HepG2 (cell line): ENCODE data around the gene PDS5B. TPM values are rescaled to one million over a fixed set of nuclear protein-coding genes. Genes with fewer than 3 reads are reported as not detected.

ENCODE experiments used
- ATAC-seq: fragments of 200-7000 bp; cut with Tn5 transposase; 3 replicates; pipeline ENCODE4 v1.9.1; 2020; ENCODE audit warnings: mild to moderate bottlenecking, moderate library complexity
- Bru-seq: library from RNA; stranded (reverse); fragments of 400-500 nt; gene quantifications from one replicate; lab custom pipeline; 2021; lab: Mats Ljungman, UMichigan
- BruChase-seq, 2 experiments: library from RNA; stranded (reverse); fragments of 400-500 nt; gene quantifications; one replicate each; lab custom pipeline; 2021; lab: Mats Ljungman, UMichigan
- BruUV-seq: library from RNA; stranded (reverse); fragments of 400-500 nt; replicated peaks from 2 replicates; lab custom pipeline; 2021; lab: Mats Ljungman, UMichigan
- CTCF ChIA-PET: fragments of 300-600 bp; formaldehyde crosslinking; extraction: SDS; loops from one replicate; lab custom pipeline; 2021; ENCODE audit warnings: low total read pairs, inconsistent platforms, low intra/inter-chr PET ratio; lab: Yijun Ruan, JAX
- POLR2A ChIA-PET: fragments of 350-600 bp; sonication (Branson Sonifier 250); formaldehyde crosslinking; loops from one replicate; lab custom pipeline; 2020; ENCODE audit warnings: antibody characterized with exemption, inconsistent platforms; lab: Yijun Ruan, JAX
- DNase-seq: peaks from one replicate; pipeline ENCODE4 v3.0.0-alpha.2; 2015; ENCODE audit warnings: low spot score
- FAIRE-seq: peaks from 3 replicates; lab custom pipeline; 2011; peaks lifted over from hg19 to GRCh38; lab: Jason Lieb, UNC
- H2AFZ ChIP-seq: one replicate; pipeline ENCODE4 v1.6.1; 2011; ENCODE audit warnings: low read length, inconsistent platforms
- H3K27ac ChIP-seq: fragments of 300-600 bp; 3 replicates; pipeline ENCODE4 v1.8.0; 2011; ENCODE audit warnings: mixed run types, mild to moderate bottlenecking, mixed read lengths, low read length, inconsistent platforms; ENCODE audit not compliant: insufficient read depth; ENCODE audit errors: extremely low read length
- H3K27me3 ChIP-seq, 2 experiments: fragments of 200-600 bp in 1 of 2; 2 replicates in 1 of 2; 3 replicates in 1 of 2; pipeline versions ENCODE4 v1.6.0 to v1.8.0; 2011; ENCODE audit warnings: low read length in 2 of 2, mild to moderate bottlenecking in 2 of 2, moderate library complexity in 2 of 2, inconsistent platforms in 1 of 2; ENCODE audit not compliant: insufficient read depth in 2 of 2, control insufficient read depth in 1 of 2
- H3K36me3 ChIP-seq, 2 experiments: fragments of 200-600 bp in 1 of 2; replicated peaks in 1 of 2; 2 replicates in 1 of 2; 3 replicates in 1 of 2; pipeline versions ENCODE4 v1.5.1 to v1.8.0; 2011; ENCODE audit warnings: low read length in 2 of 2, inconsistent platforms in 1 of 2; ENCODE audit not compliant: insufficient read depth in 2 of 2, control insufficient read depth in 1 of 2
- H3K4me1 ChIP-seq: 2 replicates; pipeline ENCODE4 v1.5.1; 2012; ENCODE audit warnings: low read length, inconsistent platforms; ENCODE audit not compliant: insufficient read depth
- H3K4me2 ChIP-seq: 2 replicates; pipeline ENCODE4 v1.6.0; 2011; ENCODE audit warnings: low read depth, low read length, inconsistent platforms
- H3K4me3 ChIP-seq, 3 experiments: fragments of 200-600 bp in 1 of 3; sonication (generic), shearing (Covaris generic) in 1 of 3; replicated peaks in 1 of 3; 2 replicates each; pipeline ENCODE4 v1.5.1; 2011 to 2016; ENCODE audit warnings: low read length in 3 of 3, inconsistent platforms in 2 of 3, low read depth in 2 of 3, mild to moderate bottlenecking in 2 of 3, control low read depth in 1 of 3, mixed read lengths in 1 of 3; ENCODE audit not compliant: insufficient read depth in 1 of 3
- H3K79me2 ChIP-seq: one replicate; pipeline ENCODE4 v1.6.1; 2011; ENCODE audit warnings: low read length, inconsistent platforms; ENCODE audit not compliant: insufficient read depth
- H3K9ac ChIP-seq: 2 replicates; pipeline ENCODE4 v1.6.0; 2011; ENCODE audit warnings: mild to moderate bottlenecking, low read depth, low read length, inconsistent platforms; ENCODE audit not compliant: insufficient read depth
- H3K9me3 ChIP-seq: 2 replicates; pipeline ENCODE4 v1.5.1; 2012; ENCODE audit warnings: mild to moderate bottlenecking, low read length
- H4K20me1 ChIP-seq: 2 replicates; pipeline ENCODE4 v1.6.0; 2011; ENCODE audit warnings: inconsistent platforms, mild to moderate bottlenecking, low read length, moderate library complexity; ENCODE audit not compliant: insufficient read depth
- AHDC1 ChIP-seq: sonication (generic); formaldehyde crosslinking; IDR thresholded peaks from 2 replicates; pipeline ENCODE4 v1.5.1; 2020; ENCODE audit warnings: mild to moderate bottlenecking, missing genetic modification reagents, borderline replicate concordance
- ARNT2 ChIP-seq: sonication (generic); formaldehyde crosslinking; IDR thresholded peaks from 2 replicates; pipeline ENCODE4 v1.8.0; 2022; ENCODE audit warnings: mild to moderate bottlenecking, low read depth, missing genetic modification reagents, moderate library complexity
- EHMT2 ChIP-seq: fragments of 200-600 bp; sonication (generic); IDR thresholded peaks from 2 replicates; pipeline ENCODE4 v1.7.0; 2017; ENCODE audit warnings: antibody characterized with exemption, low read depth, low read length, borderline replicate concordance
- HMG20B ChIP-seq: conservative IDR thresholded peaks from 2 replicates; pipeline ENCODE4 v1.6.1; 2016; ENCODE audit warnings: missing genetic modification reagents, missing compliant biosample characterization
- MXD1 ChIP-seq: sonication (generic); formaldehyde crosslinking; IDR thresholded peaks from 2 replicates; pipeline ENCODE4 v1.4.0; 2020; ENCODE audit warnings: mild to moderate bottlenecking, missing genetic modification reagents
- RBFOX2 ChIP-seq: fragments of 200-400 bp; formaldehyde crosslinking; IDR thresholded peaks from 2 replicates; pipeline ENCODE4 v1.6.1; 2017; ENCODE audit warnings: low read depth, mild to moderate bottlenecking, low read length
- SSRP1 ChIP-seq: IDR thresholded peaks from 2 replicates; pipeline ENCODE4 v1.6.1; 2016; ENCODE audit warnings: control low read depth
- TCF7 ChIP-seq: sonication (generic); IDR thresholded peaks from 2 replicates; pipeline ENCODE4 v1.6.1; 2016; ENCODE audit warnings: antibody characterized with exemption, low read depth
- ZNF547 ChIP-seq: sonication (generic); formaldehyde crosslinking; IDR thresholded peaks from 2 replicates; pipeline ENCODE4 v1.5.1; 2020; ENCODE audit warnings: mild to moderate bottlenecking, missing genetic modification reagents
- ZNF775 ChIP-seq: sonication (generic); formaldehyde crosslinking; IDR thresholded peaks from 2 replicates; pipeline ENCODE4 v1.4.0; 2020; ENCODE audit warnings: missing genetic modification reagents, mild to moderate bottlenecking, moderate library complexity, borderline replicate concordance
- ZSCAN12 ChIP-seq: sonication (generic); formaldehyde crosslinking; IDR thresholded peaks from 2 replicates; pipeline ENCODE4 v1.9.0; 2021; ENCODE audit warnings: mild to moderate bottlenecking, missing genetic modification reagents
- WGBS: methylation state at CpG from one replicate; pipeline ENCODE4 v1.1.6; 2017; ENCODE audit warnings: low lambda C conversion rate; 5-methylcytosine and 5-hydroxymethylcytosine counted together
- in situ Hi-C: cut with HindIII; loops from 2 replicates; pipeline ENCODE4 v1.10.0; 2017; ENCODE audit warnings: low pct_unique_long_range_greater_than_20kb; ENCODE audit not compliant: extremely low pct_ligation_motif_present
- intact Hi-C: fragments of 100-400 bp; cut with micrococcal nuclease; formaldehyde crosslinking; loops from one replicate; pipeline ENCODE4 v1.10.0; 2022; ENCODE audit not compliant: unreplicated experiment
- long read RNA-seq, 2 experiments: library from RNA in 1 of 2; library from polyadenylated mRNA in 1 of 2; stranded (forward) in 1 of 2; unstranded in 1 of 2; transcript quantifications; one replicate each; pipeline ENCODE4 v2.0.0, GENCODE V29; 2019 to 2022
- polyA minus RNA-seq, 3 experiments: library from RNA; depleted of rRNA, polyadenylated mRNA; stranded (reverse); fragments of >200 nt; gene quantifications; 2 replicates each; pipeline ENCODE4 v1.2.3, GENCODE V29; 2011; ENCODE audit warnings: low replicate concordance in 1 of 3
- polyA plus RNA-seq, 8 experiments: library from polyadenylated mRNA; depleted of rRNA in 3 of 8; stranded (reverse) in 7 of 8; unstranded in 1 of 8; fragments of >200 nt; fragmentation: Illumina TruSeq in 4 of 8; extraction: Trizol in 4 of 8; gene quantifications; 2 replicates each; pipeline versions ENCODE4 v1.2.1 to v1.2.3, GENCODE V29; 2011 to 2016; ENCODE audit warnings: low read depth in 4 of 8, missing spikeins in 1 of 8, mixed read lengths in 1 of 8; ENCODE audit not compliant: insufficient read depth in 1 of 8
- total RNA-seq, 5 experiments: library from RNA; depleted of rRNA; stranded (reverse); fragments of >200 nt; fragmentation: Illumina TruSeq; extraction: Trizol; gene quantifications; 2 replicates each; pipeline ENCODE4 v1.2.3, GENCODE V29; 2016; ENCODE audit warnings: low read depth in 1 of 5

PDS5B gene
- 24.6 and 53.7 TPM in 2 replicates for total RNA-seq (2016; rRNA removed; fragmentation: Illumina TruSeq; extraction: Trizol)
- 7.4 and 7.9 TPM in 2 replicates for total RNA-seq (2016; cell fraction: cytosol; rRNA removed; fragmentation: Illumina TruSeq; extraction: Trizol; ENCODE audit: low read depth)
- 22.7 and 47.5 TPM in 2 replicates for total RNA-seq (2016; cell fraction: insoluble cytoplasmic fraction; rRNA removed; fragmentation: Illumina TruSeq; extraction: Trizol)
- 9.7 and 11.0 TPM in 2 replicates for total RNA-seq (2016; cell fraction: membrane; rRNA removed; fragmentation: Illumina TruSeq; extraction: Trizol)
- 56.7 and 57.7 TPM in 2 replicates for total RNA-seq (2016; cell fraction: nucleus; rRNA removed; fragmentation: Illumina TruSeq; extraction: Trizol)
- polyA plus RNA-seq (2011; rRNA removed): 4.7 and 5.8 TPM in 2 replicates
- 2.4 and 3.9 TPM in 2 replicates for polyA plus RNA-seq (2011; cell fraction: cytosol; rRNA removed)
- polyA plus RNA-seq (2011; cell fraction: nucleus; rRNA removed): 6.2 and 7.3 TPM in 2 replicates
- polyA plus RNA-seq (2012): 10.6 and 16.1 TPM in 2 replicates
- polyA plus RNA-seq (2016; cell fraction: cytosol; fragmentation: Illumina TruSeq; extraction: Trizol; ENCODE audit: low read depth): 0.51 and 0.53 TPM in 2 replicates
- 34.6 and 36.3 TPM in 2 replicates for polyA plus RNA-seq (2016; cell fraction: insoluble cytoplasmic fraction; fragmentation: Illumina TruSeq; extraction: Trizol; ENCODE audit: low read depth)
- polyA plus RNA-seq (2016; cell fraction: membrane; fragmentation: Illumina TruSeq; extraction: Trizol; ENCODE audit: low read depth): 1.4 and 2.0 TPM in 2 replicates
- polyA plus RNA-seq (2016; cell fraction: nucleus; fragmentation: Illumina TruSeq; extraction: Trizol; ENCODE audit: insufficient read depth, low read depth): 29.6 and 30.0 TPM in 2 replicates
- polyA minus RNA-seq (2011; rRNA and poly(A)+ RNA removed; ENCODE audit: low replicate concordance): 5.9 and 9.8 TPM in 2 replicates
- 17.9 and 19.7 TPM in 2 replicates for polyA minus RNA-seq (2011; cell fraction: cytosol; rRNA and poly(A)+ RNA removed)
- 75.3 and 79.7 TPM in 2 replicates for polyA minus RNA-seq (2011; cell fraction: nucleus; rRNA and poly(A)+ RNA removed)
- percentile 83 among the genes with signal in this experiment for Bru-seq, nascent RNA
- percentile 76 among the genes with signal in this experiment for BruChase-seq, experiment 1, labeled RNA remaining after a 6-hour chase
- percentile 76 among the genes with signal in this experiment for BruChase-seq, experiment 2, labeled RNA remaining after a 2-hour chase
- long read RNA-seq, experiment 1, partial matches to known transcripts: 9 of 11 reads
- long read RNA-seq, experiment 1, other reads (novel, unspliced or antisense): 2 of 11 reads
- long read RNA-seq, experiment 2, partial matches to known transcripts: 9 of 11 reads
- long read RNA-seq, experiment 2, other reads (novel, unspliced or antisense): 2 of 11 reads

DNA sequence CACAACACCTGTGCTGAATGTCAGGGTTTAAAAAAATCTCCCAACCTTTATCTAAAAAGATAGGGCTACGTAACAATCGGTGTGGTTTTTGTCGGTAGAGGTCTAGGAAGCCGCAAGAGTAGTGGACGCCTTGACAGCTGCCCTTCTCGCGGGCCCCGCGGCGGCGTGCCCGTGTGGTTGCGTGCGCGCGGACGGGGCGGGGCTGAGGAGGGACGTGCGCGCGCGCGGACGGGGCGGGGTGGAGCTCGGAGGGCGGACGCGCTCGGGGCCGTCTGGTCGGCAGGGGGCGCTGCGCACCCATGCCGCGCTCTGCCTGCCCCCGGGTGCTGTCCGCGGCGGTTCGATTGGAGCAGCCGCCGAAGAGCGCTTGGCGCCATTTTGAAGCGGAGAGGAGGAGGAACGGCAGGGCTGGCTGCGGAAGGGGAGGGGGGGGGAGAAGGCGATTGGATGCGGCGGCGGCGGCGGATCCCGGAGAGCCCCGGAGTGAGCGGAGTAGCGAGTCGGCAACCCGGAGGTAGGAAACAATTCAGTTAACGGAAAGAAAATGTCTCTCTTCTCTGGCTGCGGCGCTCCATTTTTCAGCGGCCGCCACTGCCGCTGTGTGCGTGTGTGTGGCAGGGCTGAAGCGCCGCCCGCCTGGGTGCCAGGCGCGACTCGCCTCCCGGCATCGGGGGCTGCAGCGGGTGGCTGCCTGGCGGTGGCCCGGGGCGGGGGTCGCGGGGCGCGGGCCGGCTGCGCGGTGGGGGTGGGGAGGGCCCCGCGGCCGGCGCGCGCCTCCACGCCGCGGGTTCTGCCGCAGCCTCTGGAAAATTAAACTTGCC lies at the start of gene PDS5B:
Gene PDS5B, plus strand, starts transcription at position 373 of the 821 bp plus-strand sequence. CDS start 62,321 bp downstream, outside the sequence.
- in situ Hi-C loops (loop anchor here (5.0 to 25.0 kb wide), 3 partner anchors 66 to 951 kb away; no protein-coding TSS in a partner anchor), intact Hi-C loops (loop anchor here (1.0 to 2.0 kb wide), 2 partner anchors 83 to 957 kb away; no protein-coding TSS in a partner anchor)
- DNase-seq (peak; percentile 87), FAIRE-seq (no peak), ATAC-seq (peak; percentile 90)
- Histone ChIP-seq H3K4me1 (peaks cover 31% of the 10 kb centered on the region), H3K79me2 (peaks cover 40% of the 10 kb centered on the region), H3K4me3 (peak within 1 kb of the TSS; percentile 83 to 96 (median 85)), H3K27ac (peak within 1 kb of the TSS; percentile 94), H2AFZ (peak within 1 kb of the TSS; percentile 74), H3K27me3 (no peaks in the 10 kb centered on the region; a peak in 1 of 5 replicates), H3K9me3 (no peaks in the 10 kb centered on the region), H4K20me1 (no peaks in the 10 kb centered on the region), H3K4me2 (peak within 1 kb of the TSS; percentile 98), H3K36me3 (no peaks in the 10 kb centered on the region), H3K9ac (peak within 1 kb of the TSS; percentile 81)
- ChIA-PET POLR2A (interaction anchor here (0.8 to 1.7 kb wide), 5 partner anchors 9 to 957 kb away, joined by 3 to 8 read pairs (median 4); partner anchors contain the start of genes N4BP2L1 and N4BP2L2), CTCF (interaction anchor here (1.4 to 1.7 kb wide), 3 partner anchors 53 to 83 kb away, joined by 12 to 21 read pairs (median 13); no protein-coding TSS in a partner anchor)
- WGBS: under 1% methylated on average over 21 of the region's 97 CpGs
- BruUV-seq: no TSS peak
- TF ChIP-seq SSRP1 (CRISPR knock-in tag) (no peak), RBFOX2 (peak; percentile 47; the same call in 1 of the 2 replicates), ZNF547 (CRISPR knock-in tag) (0 out of 2 replicates have a peak, but pooled peaks have one; percentile 36), EHMT2 (no peak), ZNF775 (CRISPR knock-in tag) (no peak), AHDC1 (0 out of 2 replicates have a peak, but pooled peaks have one; percentile 17), ARNT2 (CRISPR knock-in tag) (0 out of 2 replicates have a peak, but pooled peaks have one; percentile 39), HMG20B (no peak), TCF7 (no peak), MXD1 (no peak), ZSCAN12 (CRISPR knock-in tag) (no peak)
